GM23338 (cell line): ENCODE measurements around the gene FAM3D. TPM values are rescaled to one million over a fixed set of nuclear protein-coding genes. Genes with fewer than 3 reads are reported as not detected.
"Not testable (repeated sequence)": the region's sequence is repeated elsewhere in the genome, so short reads cannot be mapped to it uniquely, and the experiment has no call there.

Experiments used
- ATAC-seq: fragments of 200-7000 bp; cut with Tn5 transposase; 3 replicates; pipeline ENCODE4 v1.9.1; 2020
- DNase-seq: peaks from one replicate; pipeline ENCODE4 v3.0.0-alpha.2; 2015; ENCODE audit warnings: low spot score
- H2AFZ ChIP-seq: fragments of 200-600 bp; sonication (generic); 2 replicates; pipeline ENCODE4 v1.8.0; 2016; ENCODE audit warnings: antibody characterized with exemption, mild to moderate bottlenecking, moderate library complexity
- H3F3A ChIP-seq: fragments of 200-600 bp; sonication (generic); replicated peaks from 2 replicates; pipeline ENCODE4 v1.8.0; 2017; ENCODE audit warnings: antibody characterized with exemption, mixed run types, low read depth
- H3K27ac ChIP-seq: fragments of 200-600 bp; sonication (generic); 2 replicates; pipeline ENCODE4 v1.6.1; 2016; ENCODE audit warnings: low read depth
- H3K27me3 ChIP-seq: fragments of 200-600 bp; sonication (generic); 2 replicates; pipeline ENCODE4 v1.8.0; 2016; ENCODE audit warnings: mild to moderate bottlenecking, mixed run types, moderate library complexity; ENCODE audit not compliant: insufficient read depth
- H3K36me3 ChIP-seq: fragments of 200-600 bp; sonication (generic); 2 replicates; pipeline ENCODE4 v1.8.0; 2016; ENCODE audit warnings: mild to moderate bottlenecking; ENCODE audit not compliant: insufficient read depth
- H3K4me1 ChIP-seq: fragments of 200-600 bp; sonication (generic); 2 replicates; pipeline ENCODE4 v1.8.0; 2016; ENCODE audit warnings: mild to moderate bottlenecking, moderate library complexity; ENCODE audit not compliant: insufficient read depth
- H3K4me2 ChIP-seq: fragments of 200-600 bp; sonication (generic); 2 replicates; pipeline ENCODE4 v1.7.1; 2017; ENCODE audit warnings: mixed run types
- H3K4me3 ChIP-seq: fragments of 200-600 bp; sonication (generic); 2 replicates; pipeline ENCODE4 v1.6.1; 2016; ENCODE audit warnings: mixed run types
- H3K79me2 ChIP-seq: fragments of 200-600 bp; sonication (generic); replicated peaks from 2 replicates; pipeline ENCODE4 v1.8.0; 2017; ENCODE audit warnings: mild to moderate bottlenecking; ENCODE audit not compliant: insufficient read depth
- H3K9me2 ChIP-seq: fragments of 200-600 bp; sonication (generic); 2 replicates; pipeline ENCODE4 v1.8.0; 2017; ENCODE audit not compliant: insufficient read depth
- H4K20me1 ChIP-seq: fragments of 200-600 bp; sonication (generic); replicated peaks from 2 replicates; pipeline ENCODE4 v1.8.0; 2017; ENCODE audit warnings: mild to moderate bottlenecking; ENCODE audit not compliant: insufficient read depth
- H3K27ac Mint-ChIP-seq: 2 replicates; pipeline ENCODE4 v1.8.0; 2020; ENCODE audit warnings: inconsistent platforms, mild to moderate bottlenecking, moderate library complexity, mixed read lengths
- H3K27me3 Mint-ChIP-seq: 3 replicates; pipeline ENCODE4 v1.8.0; 2022; ENCODE audit warnings: low read depth, mild to moderate bottlenecking, moderate library complexity, mixed read lengths, inconsistent platforms; ENCODE audit not compliant: insufficient read depth, poor library complexity
- H3K36me3 Mint-ChIP-seq: 3 replicates; pipeline ENCODE4 v1.8.0; 2021; ENCODE audit warnings: low read depth, mild to moderate bottlenecking, inconsistent platforms, moderate library complexity, mixed read lengths
- H3K4me1 Mint-ChIP-seq: 3 replicates; pipeline ENCODE4 v1.8.0; 2020; ENCODE audit warnings: mild to moderate bottlenecking, inconsistent platforms, mixed read lengths
- H3K4me3 Mint-ChIP-seq: 3 replicates; pipeline ENCODE4 v1.8.0; 2021; ENCODE audit warnings: moderate library complexity, mild to moderate bottlenecking, inconsistent platforms, mixed read lengths
- H3K9me3 Mint-ChIP-seq: 3 replicates; pipeline ENCODE4 v1.8.0; 2020; ENCODE audit warnings: moderate library complexity, mild to moderate bottlenecking, inconsistent platforms, mixed read lengths
- EZH2 ChIP-seq: fragments of 200-600 bp; sonication (generic); IDR thresholded peaks from one replicate; pipeline ENCODE4 v1.8.0; 2017; ENCODE audit warnings: antibody characterized with exemption, mild to moderate bottlenecking, low read depth; ENCODE audit not compliant: unreplicated experiment
- JUNB ChIP-seq: IDR thresholded peaks from one replicate; pipeline ENCODE4 v1.6.1; 2016; ENCODE audit warnings: antibody characterized with exemption; ENCODE audit not compliant: unreplicated experiment
- NANOG ChIP-seq: IDR thresholded peaks from 2 replicates; pipeline ENCODE4 v1.6.1; 2016; ENCODE audit warnings: antibody characterized with exemption, borderline replicate concordance
- POLR2AphosphoS5 ChIP-seq: IDR thresholded peaks from 2 replicates; pipeline ENCODE4 v1.6.1; 2016; ENCODE audit warnings: antibody characterized with exemption, low read depth
- STAT1 ChIP-seq: IDR thresholded peaks from one replicate; pipeline ENCODE4 v1.6.1; 2016; ENCODE audit warnings: antibody characterized with exemption; ENCODE audit not compliant: unreplicated experiment
- ZNF114 ChIP-seq: fragments of 250-450 bp; sonication (Bioruptor Pico); IDR thresholded peaks from 2 replicates; pipeline ENCODE4 v1.5.0; 2020; ENCODE audit warnings: mild to moderate bottlenecking, moderate library complexity
- ZNF331 ChIP-seq: fragments of 250-450 bp; sonication (Bioruptor Pico); IDR thresholded peaks from 2 replicates; pipeline ENCODE4 v1.5.0; 2020; ENCODE audit warnings: low read depth, mild to moderate bottlenecking, moderate library complexity
- polyA plus RNA-seq: library from polyadenylated mRNA; unstranded; fragments of >200 nt; fragmentation: Nextera tagmentation; extraction: Ambion mirVana; gene quantifications from 2 replicates; pipeline ENCODE4 v1.2.1, GENCODE V29; 2016
- total RNA-seq: library from RNA; depleted of rRNA; stranded (reverse); fragments of >200 nt; shearing (Covaris generic); gene quantifications from 2 replicates; pipeline ENCODE4 v1.2.3, GENCODE V29; 2014
- TF ChIP-seq, protein P1 (sequence below), 2 experiments: fragments of 200-600 bp in 1 of 2; sonication (generic) in 1 of 2; conservative IDR thresholded peaks; 2 replicates each; pipeline versions ENCODE4 v1.5.1 to v1.6.1; 2016 to 2017; ENCODE audit warnings: antibody characterized with exemption in 2 of 2, low read depth in 2 of 2, mild to moderate bottlenecking in 2 of 2, moderate library complexity in 1 of 2
- TF ChIP-seq, protein P2 (sequence below): fragments of 250-450 bp; sonication (Bioruptor Pico); IDR thresholded peaks from 2 replicates; pipeline ENCODE4 v1.5.0; 2020; ENCODE audit warnings: mild to moderate bottlenecking, moderate library complexity
- TF ChIP-seq, protein P3 (sequence below): IDR thresholded peaks from 2 replicates; pipeline ENCODE4 v1.6.1; 2016; ENCODE audit warnings: antibody characterized with exemption

The FAM3D gene
- total and polyA plus RNA-seq, 2 experiments from 2014 or later: 0.26 TPM; not detected in 1

DNA sequence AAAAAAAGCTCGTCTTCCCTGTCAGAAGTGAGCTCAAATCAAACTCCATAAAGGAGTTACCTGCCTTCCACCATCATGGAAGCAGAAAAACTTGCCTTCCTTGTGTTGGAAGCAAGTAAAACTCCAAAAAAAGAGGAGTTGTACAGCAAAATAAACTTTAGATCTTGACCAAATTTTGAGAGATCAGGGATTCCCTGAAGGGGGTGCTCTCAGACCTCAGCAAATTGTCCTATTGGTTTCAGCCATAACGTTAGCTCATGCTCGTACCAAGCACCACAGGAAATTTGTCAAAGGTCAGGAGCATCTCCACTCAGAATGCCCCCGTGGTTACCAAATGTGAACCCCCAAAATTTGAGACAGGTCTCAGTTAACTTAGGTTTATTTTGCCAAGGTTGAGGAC, 28.7 kb upstream of the FAM3D start:
- not testable (repeated sequence) for DNase-seq, H3K79me2 ChIP-seq, H3K4me2 ChIP-seq, H2AFZ ChIP-seq, H4K20me1 ChIP-seq, ATAC-seq, H3F3A ChIP-seq, H3K27me3 ChIP-seq, H3K4me3 ChIP-seq, H3K27ac ChIP-seq, H3K27ac Mint-ChIP-seq, H3K27me3 Mint-ChIP-seq, H3K4me3 Mint-ChIP-seq, H3K4me1 ChIP-seq, H3K4me1 Mint-ChIP-seq, H3K36me3 ChIP-seq
- Mint-ChIP-seq H3K36me3 (peaks cover 28% of the 10 kb centered on the region; the same call in 2 of the 3 replicates), H3K9me3 (peaks cover 51% of the 10 kb centered on the region)
- peaks cover 23% of the 10 kb centered on the region for H3K9me2 ChIP-seq
- TF ChIP-seq, protein P1, sequence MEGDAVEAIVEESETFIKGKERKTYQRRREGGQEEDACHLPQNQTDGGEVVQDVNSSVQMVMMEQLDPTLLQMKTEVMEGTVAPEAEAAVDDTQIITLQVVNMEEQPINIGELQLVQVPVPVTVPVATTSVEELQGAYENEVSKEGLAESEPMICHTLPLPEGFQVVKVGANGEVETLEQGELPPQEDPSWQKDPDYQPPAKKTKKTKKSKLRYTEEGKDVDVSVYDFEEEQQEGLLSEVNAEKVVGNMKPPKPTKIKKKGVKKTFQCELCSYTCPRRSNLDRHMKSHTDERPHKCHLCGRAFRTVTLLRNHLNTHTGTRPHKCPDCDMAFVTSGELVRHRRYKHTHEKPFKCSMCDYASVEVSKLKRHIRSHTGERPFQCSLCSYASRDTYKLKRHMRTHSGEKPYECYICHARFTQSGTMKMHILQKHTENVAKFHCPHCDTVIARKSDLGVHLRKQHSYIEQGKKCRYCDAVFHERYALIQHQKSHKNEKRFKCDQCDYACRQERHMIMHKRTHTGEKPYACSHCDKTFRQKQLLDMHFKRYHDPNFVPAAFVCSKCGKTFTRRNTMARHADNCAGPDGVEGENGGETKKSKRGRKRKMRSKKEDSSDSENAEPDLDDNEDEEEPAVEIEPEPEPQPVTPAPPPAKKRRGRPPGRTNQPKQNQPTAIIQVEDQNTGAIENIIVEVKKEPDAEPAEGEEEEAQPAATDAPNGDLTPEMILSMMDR (conservative IDR thresholded peaks at IDR 0.05; ENCODE audit: low read depth in 2 of 2): peak in 1 of 2 experiments; percentile 23; a peak in 2 of 4 replicates

DNA sequence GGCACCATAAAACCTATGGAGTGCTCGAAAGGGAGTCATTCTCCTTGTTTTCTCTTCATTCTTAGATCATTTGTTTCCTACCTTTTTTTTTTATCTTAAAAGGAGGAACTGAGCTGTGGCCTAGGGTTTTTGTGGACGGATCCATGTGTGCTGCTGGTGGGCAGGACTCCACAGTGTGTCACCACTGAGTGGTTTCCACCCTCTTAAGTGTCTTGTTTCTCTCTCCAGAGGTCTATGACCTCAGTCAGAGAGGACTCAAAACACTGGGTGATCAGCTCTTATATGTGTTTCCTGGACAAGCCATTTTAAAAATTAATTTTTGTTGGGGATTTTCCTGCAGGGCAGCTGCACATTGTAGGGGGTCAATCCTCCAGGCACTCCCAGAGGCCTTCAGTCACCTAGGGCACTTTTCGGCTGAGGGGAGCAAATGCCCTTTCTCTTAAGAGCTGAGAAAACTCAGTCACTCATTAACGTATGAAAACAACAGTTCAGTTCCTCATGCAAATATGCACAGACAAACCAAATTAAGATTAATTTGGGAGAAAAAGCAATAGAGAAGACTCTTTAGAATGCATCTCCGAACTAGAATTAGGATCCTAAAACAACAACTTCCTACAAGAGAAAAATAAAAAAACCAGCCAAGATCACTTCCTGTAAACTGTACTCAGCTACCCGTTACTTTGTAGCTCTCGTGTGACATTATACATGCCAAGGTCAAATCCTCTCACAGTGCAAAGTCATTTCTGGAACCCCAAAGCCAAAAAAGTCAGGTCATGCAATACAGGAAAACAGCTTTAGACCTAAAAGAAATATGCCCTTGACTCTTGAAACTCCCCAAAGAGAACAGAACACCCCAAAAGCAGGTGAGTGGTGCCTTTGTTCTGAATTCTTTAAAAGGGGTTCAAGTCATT, 27.6 kb upstream of the FAM3D start:
- Histone ChIP-seq H3K36me3 (peaks cover 5% of the 10 kb centered on the region; the same call in 1 of the 2 replicates), H4K20me1 (no peaks in the 10 kb centered on the region), H3K4me1 (no peaks in the 10 kb centered on the region), H3K27ac (no peak overlapping the region), H3K27me3 (no peaks in the 10 kb centered on the region), H3F3A (no peaks in the 10 kb centered on the region), H3K4me3 (no peak overlapping the region), H2AFZ (no peak overlapping the region), H3K4me2 (no peak overlapping the region), H3K79me2 (no peaks in the 10 kb centered on the region), H3K9me2 (peaks cover 15% of the 10 kb centered on the region)
- H3K4me3 Mint-ChIP-seq: no peak overlapping the region
- peaks cover 2% of the 10 kb centered on the region for H3K27me3 Mint-ChIP-seq
- H3K4me1 Mint-ChIP-seq: no peaks in the 10 kb centered on the region
- no peak for DNase-seq
- H3K36me3 Mint-ChIP-seq: peaks cover 37% of the 10 kb centered on the region; the same call in 2 of the 3 replicates
- H3K27ac Mint-ChIP-seq: no peak overlapping the region
- no peak for ATAC-seq
- peaks cover 60% of the 10 kb centered on the region for H3K9me3 Mint-ChIP-seq
- TF ChIP-seq ZNF331 (CRISPR knock-in tag) (no peak), EZH2 (no peak), NANOG (no peak), POLR2AphosphoS5 (no peak), JUNB (no peak), STAT1 (no peak), ZNF114 (no peak)
- TF ChIP-seq, protein P2, sequence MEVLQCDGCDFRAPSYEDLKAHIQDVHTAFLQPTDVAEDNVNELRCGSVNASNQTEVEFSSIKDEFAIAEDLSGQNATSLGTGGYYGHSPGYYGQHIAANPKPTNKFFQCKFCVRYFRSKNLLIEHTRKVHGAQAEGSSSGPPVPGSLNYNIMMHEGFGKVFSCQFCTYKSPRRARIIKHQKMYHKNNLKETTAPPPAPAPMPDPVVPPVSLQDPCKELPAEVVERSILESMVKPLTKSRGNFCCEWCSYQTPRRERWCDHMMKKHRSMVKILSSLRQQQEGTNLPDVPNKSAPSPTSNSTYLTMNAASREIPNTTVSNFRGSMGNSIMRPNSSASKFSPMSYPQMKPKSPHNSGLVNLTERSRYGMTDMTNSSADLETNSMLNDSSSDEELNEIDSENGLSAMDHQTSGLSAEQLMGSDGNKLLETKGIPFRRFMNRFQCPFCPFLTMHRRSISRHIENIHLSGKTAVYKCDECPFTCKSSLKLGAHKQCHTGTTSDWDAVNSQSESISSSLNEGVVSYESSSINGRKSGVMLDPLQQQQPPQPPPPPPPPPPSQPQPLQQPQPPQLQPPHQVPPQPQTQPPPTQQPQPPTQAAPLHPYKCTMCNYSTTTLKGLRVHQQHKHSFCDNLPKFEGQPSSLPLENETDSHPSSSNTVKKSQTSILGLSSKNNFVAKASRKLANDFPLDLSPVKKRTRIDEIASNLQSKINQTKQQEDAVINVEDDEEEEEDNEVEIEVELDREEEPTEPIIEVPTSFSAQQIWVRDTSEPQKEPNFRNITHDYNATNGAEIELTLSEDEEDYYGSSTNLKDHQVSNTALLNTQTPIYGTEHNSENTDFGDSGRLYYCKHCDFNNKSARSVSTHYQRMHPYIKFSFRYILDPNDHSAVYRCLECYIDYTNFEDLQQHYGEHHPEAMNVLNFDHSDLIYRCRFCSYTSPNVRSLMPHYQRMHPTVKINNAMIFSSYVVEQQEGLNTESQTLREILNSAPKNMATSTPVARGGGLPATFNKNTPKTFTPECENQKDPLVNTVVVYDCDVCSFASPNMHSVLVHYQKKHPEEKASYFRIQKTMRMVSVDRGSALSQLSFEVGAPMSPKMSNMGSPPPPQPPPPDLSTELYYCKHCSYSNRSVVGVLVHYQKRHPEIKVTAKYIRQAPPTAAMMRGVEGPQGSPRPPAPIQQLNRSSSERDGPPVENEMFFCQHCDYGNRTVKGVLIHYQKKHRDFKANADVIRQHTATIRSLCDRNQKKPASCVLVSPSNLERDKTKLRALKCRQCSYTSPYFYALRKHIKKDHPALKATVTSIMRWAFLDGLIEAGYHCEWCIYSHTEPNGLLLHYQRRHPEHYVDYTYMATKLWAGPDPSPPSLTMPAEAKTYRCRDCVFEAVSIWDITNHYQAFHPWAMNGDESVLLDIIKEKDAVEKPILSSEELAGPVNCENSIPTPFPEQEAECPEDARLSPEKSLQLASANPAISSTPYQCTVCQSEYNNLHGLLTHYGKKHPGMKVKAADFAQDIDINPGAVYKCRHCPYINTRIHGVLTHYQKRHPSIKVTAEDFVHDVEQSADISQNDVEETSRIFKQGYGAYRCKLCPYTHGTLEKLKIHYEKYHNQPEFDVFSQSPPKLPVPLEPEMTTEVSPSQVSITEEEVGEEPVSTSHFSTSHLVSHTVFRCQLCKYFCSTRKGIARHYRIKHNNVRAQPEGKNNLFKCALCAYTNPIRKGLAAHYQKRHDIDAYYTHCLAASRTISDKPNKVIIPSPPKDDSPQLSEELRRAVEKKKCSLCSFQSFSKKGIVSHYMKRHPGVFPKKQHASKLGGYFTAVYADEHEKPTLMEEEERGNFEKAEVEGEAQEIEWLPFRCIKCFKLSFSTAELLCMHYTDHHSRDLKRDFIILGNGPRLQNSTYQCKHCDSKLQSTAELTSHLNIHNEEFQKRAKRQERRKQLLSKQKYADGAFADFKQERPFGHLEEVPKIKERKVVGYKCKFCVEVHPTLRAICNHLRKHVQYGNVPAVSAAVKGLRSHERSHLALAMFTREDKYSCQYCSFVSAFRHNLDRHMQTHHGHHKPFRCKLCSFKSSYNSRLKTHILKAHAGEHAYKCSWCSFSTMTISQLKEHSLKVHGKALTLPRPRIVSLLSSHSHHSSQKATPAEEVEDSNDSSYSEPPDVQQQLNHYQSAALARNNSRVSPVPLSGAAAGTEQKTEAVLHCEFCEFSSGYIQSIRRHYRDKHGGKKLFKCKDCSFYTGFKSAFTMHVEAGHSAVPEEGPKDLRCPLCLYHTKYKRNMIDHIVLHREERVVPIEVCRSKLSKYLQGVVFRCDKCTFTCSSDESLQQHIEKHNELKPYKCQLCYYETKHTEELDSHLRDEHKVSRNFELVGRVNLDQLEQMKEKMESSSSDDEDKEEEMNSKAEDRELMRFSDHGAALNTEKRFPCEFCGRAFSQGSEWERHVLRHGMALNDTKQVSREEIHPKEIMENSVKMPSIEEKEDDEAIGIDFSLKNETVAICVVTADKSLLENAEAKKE: no peak
- TF ChIP-seq, protein P3, sequence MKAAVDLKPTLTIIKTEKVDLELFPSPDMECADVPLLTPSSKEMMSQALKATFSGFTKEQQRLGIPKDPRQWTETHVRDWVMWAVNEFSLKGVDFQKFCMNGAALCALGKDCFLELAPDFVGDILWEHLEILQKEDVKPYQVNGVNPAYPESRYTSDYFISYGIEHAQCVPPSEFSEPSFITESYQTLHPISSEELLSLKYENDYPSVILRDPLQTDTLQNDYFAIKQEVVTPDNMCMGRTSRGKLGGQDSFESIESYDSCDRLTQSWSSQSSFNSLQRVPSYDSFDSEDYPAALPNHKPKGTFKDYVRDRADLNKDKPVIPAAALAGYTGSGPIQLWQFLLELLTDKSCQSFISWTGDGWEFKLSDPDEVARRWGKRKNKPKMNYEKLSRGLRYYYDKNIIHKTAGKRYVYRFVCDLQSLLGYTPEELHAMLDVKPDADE: no peak
